Mammary epithelial cell (primary cell): ENCODE results near the gene SLC7A7.

Experiments
- EZH2 ChIP-seq: IDR thresholded peaks from 2 replicates; pipeline ENCODE4 v1.6.1; 2012; ENCODE audit warnings: low read length, inconsistent platforms, borderline replicate concordance
- TF ChIP-seq, protein P1 (sequence below), 2 donors: IDR thresholded peaks in 1 of 2; conservative IDR thresholded peaks in 1 of 2; 2 replicates each; pipeline ENCODE4 v1.5.1; 2011 to 2012; ENCODE audit warnings: inconsistent platforms in 2 of 2, low read length in 2 of 2, mild to moderate bottlenecking in 2 of 2, control low read depth in 1 of 2, low read depth in 1 of 2; ENCODE audit not compliant: insufficient read depth in 1 of 2; ENCODE audit errors: extremely low read depth in 1 of 2

DNA sequence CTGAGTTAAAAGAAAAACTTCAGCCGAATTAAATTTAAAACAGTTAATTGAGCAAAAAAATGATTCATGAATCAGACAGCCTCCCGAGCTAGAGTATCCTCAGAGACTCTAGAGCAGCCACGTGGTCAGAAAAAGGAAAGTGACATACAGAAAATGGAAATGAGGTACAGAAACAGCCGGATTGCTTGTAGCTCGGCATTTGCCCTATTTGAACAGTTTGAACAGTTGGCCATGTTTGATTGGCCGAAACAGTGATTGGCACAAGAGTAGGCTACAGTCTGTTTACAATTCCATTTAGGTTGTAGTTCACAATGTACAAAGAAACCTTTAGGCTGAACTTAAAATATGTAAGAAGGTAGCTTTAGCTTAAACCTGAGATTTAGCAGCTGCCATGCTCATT lies 61.6 kb downstream of the SLC7A7 start:
- no peak for TF ChIP-seq EZH2
- TF ChIP-seq, protein P1, sequence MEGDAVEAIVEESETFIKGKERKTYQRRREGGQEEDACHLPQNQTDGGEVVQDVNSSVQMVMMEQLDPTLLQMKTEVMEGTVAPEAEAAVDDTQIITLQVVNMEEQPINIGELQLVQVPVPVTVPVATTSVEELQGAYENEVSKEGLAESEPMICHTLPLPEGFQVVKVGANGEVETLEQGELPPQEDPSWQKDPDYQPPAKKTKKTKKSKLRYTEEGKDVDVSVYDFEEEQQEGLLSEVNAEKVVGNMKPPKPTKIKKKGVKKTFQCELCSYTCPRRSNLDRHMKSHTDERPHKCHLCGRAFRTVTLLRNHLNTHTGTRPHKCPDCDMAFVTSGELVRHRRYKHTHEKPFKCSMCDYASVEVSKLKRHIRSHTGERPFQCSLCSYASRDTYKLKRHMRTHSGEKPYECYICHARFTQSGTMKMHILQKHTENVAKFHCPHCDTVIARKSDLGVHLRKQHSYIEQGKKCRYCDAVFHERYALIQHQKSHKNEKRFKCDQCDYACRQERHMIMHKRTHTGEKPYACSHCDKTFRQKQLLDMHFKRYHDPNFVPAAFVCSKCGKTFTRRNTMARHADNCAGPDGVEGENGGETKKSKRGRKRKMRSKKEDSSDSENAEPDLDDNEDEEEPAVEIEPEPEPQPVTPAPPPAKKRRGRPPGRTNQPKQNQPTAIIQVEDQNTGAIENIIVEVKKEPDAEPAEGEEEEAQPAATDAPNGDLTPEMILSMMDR (conservative IDR thresholded peaks at IDR 0.05 in 1 of 2, IDR thresholded peaks at IDR 0.05 in 1 of 2; ENCODE audit: extremely low read depth in 1 of 2, insufficient read depth in 1 of 2, low read depth in 1 of 2, low read length in 2 of 2) = no peak
